Activated naive CD4-positive, alpha-beta T cell treated with anti-CD3 and anti-CD28 coated beads, Interleukin-2, amount 10 ng/mL, durations not matched to agents 7 days and 5 days (primary cell): ENCODE measurements around the gene CRYBA1.
"Not testable (repeated sequence)": the region's sequence is repeated elsewhere in the genome, so short reads cannot be mapped to it uniquely, and the experiment has no call there.

Source experiments
- CTCF ChIA-PET: fragments of 350-600 bp; sonication (Branson Sonifier 250); formaldehyde crosslinking; loops from one replicate; lab custom pipeline; 2021; ENCODE audit warnings: antibody characterized with exemption; lab: Charles Lee
- DNase-seq: peaks from one replicate; pipeline ENCODE4 v3.0.0-alpha.2; 2020
- H3K27ac Mint-ChIP-seq: one replicate; pipeline ENCODE4 v1.8.0; 2021; ENCODE audit warnings: mild to moderate bottlenecking, moderate library complexity, mixed read lengths
- H3K27me3 Mint-ChIP-seq: one replicate; pipeline ENCODE4 v1.8.0; 2021; ENCODE audit warnings: mild to moderate bottlenecking, mixed read lengths
- H3K36me3 Mint-ChIP-seq: one replicate; pipeline ENCODE4 v1.8.0; 2021; ENCODE audit warnings: mixed read lengths
- H3K4me1 Mint-ChIP-seq: one replicate; pipeline ENCODE4 v1.8.0; 2021; ENCODE audit warnings: mixed read lengths
- H3K4me3 Mint-ChIP-seq: one replicate; pipeline ENCODE4 v1.8.0; 2021; ENCODE audit warnings: mild to moderate bottlenecking, moderate library complexity, mixed read lengths
- H3K9me3 Mint-ChIP-seq: one replicate; pipeline ENCODE4 v1.8.0; 2021; ENCODE audit warnings: mixed read lengths

CRYBA1 gene

DNA sequence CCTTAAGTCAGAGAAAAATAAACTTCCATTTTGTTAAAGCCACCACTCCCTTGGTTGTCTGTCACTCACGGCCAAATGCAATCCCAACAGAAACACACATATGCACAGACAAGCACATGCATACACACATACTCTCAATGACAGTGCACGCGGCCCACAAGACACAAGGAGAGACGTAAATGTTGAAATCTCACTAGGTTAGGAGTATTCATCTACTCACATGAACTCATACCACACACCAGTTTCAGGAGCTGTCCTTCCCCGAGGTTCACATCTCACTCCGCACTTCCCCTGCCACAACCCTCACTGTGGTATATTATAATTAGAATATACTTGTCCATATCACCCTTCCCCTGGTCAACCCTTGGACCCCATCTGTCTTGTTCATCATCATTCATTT, 30.5 kb upstream of the CRYBA1 start:
- no peak overlapping the region for H3K27ac Mint-ChIP-seq
- no peak overlapping the region for H3K4me3 Mint-ChIP-seq
- peaks cover 9% of the 10 kb centered on the region for H3K4me1 Mint-ChIP-seq
- peaks cover 15% of the 10 kb centered on the region for H3K27me3 Mint-ChIP-seq
- H3K9me3 Mint-ChIP-seq = no peaks in the 10 kb centered on the region
- H3K36me3 Mint-ChIP-seq = no peaks in the 10 kb centered on the region
- CTCF ChIA-PET = interaction anchor here (1.0 to 5.5 kb wide), 3 partner anchors 68 to 99 kb away, joined by 4 to 130 read pairs (median 59); no protein-coding TSS in a partner anchor
- DNase-seq = no peak

DNA sequence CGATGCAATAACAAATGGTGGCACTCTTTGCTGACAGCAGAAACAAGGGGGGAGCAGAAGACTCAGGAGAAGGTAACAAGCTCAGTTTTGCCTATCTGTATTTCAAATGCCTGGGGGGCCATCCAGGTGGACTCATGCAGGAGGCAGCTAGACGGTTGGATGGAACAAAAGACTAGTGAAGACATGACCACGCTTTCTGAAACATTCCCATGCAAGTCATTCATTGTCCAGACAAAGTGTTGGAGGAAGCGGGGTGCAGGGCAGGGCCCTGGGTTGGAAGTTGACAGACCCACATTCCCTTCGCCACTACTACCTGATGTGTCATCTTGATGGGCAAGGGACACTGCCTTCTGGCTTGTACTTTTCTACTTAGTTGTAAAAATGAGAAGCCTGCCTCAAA, 29.8 kb upstream of the CRYBA1 start:
- H3K9me3 Mint-ChIP-seq = no peaks in the 10 kb centered on the region
- peaks cover 9% of the 10 kb centered on the region for H3K4me1 Mint-ChIP-seq
- H3K27ac Mint-ChIP-seq = no peak overlapping the region
- no peaks in the 10 kb centered on the region for H3K36me3 Mint-ChIP-seq
- DNase-seq = no peak
- CTCF ChIA-PET = interaction anchor here (1.0 to 5.5 kb wide), 4 partner anchors 69 to 100 kb away, joined by 4 to 130 read pairs (median 34); no protein-coding TSS in a partner anchor
- peaks cover 15% of the 10 kb centered on the region for H3K27me3 Mint-ChIP-seq
- H3K4me3 Mint-ChIP-seq = no peak overlapping the region

DNA sequence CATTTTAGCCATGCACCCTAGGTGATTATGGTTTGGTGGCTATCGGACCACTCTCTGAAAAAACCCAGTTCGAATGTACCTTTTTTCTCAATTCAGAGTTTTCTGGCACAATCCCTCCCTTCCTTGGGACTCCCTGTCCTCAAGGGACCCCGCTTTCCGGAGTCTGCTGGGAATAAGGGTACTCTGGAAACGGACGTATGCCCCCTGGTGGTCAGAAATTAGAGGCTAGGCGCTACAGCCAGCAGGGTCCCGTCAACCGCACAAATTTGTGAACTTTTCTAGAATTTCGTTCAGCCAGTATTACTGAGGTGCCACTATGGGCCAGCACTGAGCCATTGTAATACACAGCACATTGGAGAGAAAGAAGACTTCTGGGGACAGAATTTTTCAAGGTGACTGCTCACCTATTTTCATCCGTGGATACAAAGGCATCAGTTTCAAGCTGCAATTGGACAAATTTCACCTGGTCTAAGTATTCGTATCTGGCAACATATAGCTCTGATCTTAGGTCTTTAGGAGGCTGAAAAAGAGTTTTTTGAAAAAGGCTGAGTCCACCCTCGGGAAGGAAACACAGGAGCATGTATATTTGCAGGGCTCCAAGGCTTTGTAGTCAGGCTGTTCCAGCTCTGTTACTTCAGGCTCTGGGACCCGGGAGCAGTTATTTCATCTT, 27.1 kb upstream of the CRYBA1 start:
- Mint-ChIP-seq H3K9me3 (no peaks in the 10 kb centered on the region), H3K4me3 (no peak overlapping the region), H3K27me3 (peaks cover 15% of the 10 kb centered on the region), H3K36me3 (no peaks in the 10 kb centered on the region), H3K27ac (no peak overlapping the region), H3K4me1 (peaks cover 7% of the 10 kb centered on the region)
- CTCF ChIA-PET = interaction anchor here (0.6 to 5.5 kb wide), 37 partner anchors 9 to 713 kb away, joined by 3 to 130 read pairs (median 4); partner anchors contain the start of genes ABHD15 and MYO18A
- peak; percentile 83 for DNase-seq

DNA sequence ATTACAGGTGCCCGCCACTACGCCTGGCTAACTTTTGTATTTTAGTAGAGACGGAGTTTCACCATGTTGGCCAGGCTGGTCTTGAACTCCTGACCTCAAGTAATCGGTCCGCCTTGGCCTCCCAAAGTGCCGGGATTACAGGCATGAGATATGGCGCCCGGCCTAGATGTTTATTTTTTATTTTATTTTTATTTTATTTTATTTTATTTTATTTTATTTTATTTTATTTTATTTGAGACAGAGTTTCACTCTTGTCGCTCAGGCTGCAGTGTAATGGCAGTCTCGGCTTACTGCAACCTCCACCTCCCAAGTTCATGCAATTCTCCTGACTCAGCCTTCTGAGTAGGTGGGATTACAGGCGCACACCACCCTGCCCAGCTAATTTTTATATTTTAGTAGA, 25.3 kb upstream of the CRYBA1 start:
- H3K27me3 Mint-ChIP-seq = peaks cover 15% of the 10 kb centered on the region
- H3K4me1 Mint-ChIP-seq, H3K4me3 Mint-ChIP-seq, DNase-seq, H3K36me3 Mint-ChIP-seq, H3K9me3 Mint-ChIP-seq, H3K27ac Mint-ChIP-seq: not testable (repeated sequence)
- CTCF ChIA-PET = interaction anchor here (4.4 to 5.5 kb wide), 2 partner anchors 13 to 73 kb away, joined by 26 to 130 read pairs; no protein-coding TSS in a partner anchor

DNA sequence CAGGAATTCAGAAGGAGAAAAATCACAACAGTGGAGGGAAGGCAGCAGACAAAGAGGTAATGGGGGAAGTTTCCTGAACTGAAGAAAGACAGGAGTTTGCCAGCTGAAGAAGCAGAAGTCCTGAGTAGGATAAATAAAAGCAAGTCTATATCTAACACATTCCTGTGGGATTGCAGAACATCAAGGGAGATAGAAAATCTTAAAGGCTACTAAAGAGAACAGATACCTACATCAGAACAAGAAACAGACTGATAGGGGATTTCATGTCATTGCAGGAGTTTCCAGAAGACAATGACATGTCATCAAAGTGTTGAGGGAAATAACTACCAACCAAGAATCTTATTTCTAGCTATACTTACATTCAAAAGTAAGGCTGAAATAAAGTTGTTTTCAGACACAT, 21.3 kb upstream of the CRYBA1 start:
- CTCF ChIA-PET = no interaction called here

DNA sequence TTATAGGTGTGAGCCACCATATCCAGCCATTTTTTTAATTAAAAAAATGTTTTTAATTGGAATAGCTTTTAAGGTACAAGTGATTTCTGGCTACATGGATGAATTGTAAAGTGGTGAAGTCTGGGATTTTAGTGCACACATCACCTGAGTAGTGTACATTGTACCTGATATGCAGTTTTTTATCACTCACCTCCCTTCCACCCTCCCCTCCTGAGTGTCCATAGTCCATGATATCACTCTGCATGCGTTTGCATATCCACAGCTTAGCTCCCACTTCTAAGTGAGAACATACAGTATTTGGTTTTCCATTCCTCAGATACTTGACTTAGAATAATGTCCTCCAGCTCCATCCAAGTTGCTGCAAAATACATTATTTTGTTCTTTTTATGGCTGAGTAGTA, 13.4 kb upstream of the CRYBA1 start:
- no peak overlapping the region for H3K27ac Mint-ChIP-seq
- CTCF ChIA-PET = interaction anchor here (0.6 to 1.5 kb wide), 2 partner anchors 13 to 109 kb away, joined by 3 to 4 read pairs; no protein-coding TSS in a partner anchor
- no peaks in the 10 kb centered on the region for H3K27me3 Mint-ChIP-seq
- no peak for DNase-seq
- H3K4me3 Mint-ChIP-seq = no peak overlapping the region
- no peaks in the 10 kb centered on the region for H3K9me3 Mint-ChIP-seq
- H3K4me1 Mint-ChIP-seq = no peaks in the 10 kb centered on the region
- no peaks in the 10 kb centered on the region for H3K36me3 Mint-ChIP-seq

More for the DNA sequence above, 21.3 kb upstream of the CRYBA1 start:
- Mint-ChIP-seq H3K27ac (no peak overlapping the region), H3K36me3 (no peaks in the 10 kb centered on the region), H3K4me3 (no peak overlapping the region), H3K4me1 (no peaks in the 10 kb centered on the region), H3K9me3 (no peaks in the 10 kb centered on the region), H3K27me3 (peaks cover 5% of the 10 kb centered on the region)
- no peak for DNase-seq

DNA sequence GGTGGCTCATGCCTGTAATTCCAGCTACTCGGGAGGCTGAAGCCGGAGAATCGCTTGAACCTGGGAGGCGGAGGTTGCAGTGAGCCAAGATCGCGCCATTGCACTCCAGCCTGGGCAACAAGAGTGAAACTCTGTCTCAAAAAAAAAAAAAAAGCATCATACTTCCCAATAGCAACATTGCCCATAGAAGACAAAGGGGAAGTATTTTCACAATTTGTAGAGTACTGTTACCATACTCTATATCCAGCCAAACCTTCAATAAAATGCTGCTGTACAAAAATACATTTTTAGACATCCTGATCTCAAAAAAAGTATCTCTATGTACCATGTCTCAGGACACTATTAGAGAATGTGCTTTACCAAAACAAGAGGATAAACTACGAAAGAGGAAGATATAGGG, 11.7 kb upstream of the CRYBA1 start:
- H3K27me3 Mint-ChIP-seq, DNase-seq, H3K4me3 Mint-ChIP-seq, H3K36me3 Mint-ChIP-seq, H3K4me1 Mint-ChIP-seq, H3K27ac Mint-ChIP-seq, H3K9me3 Mint-ChIP-seq: not testable (repeated sequence)
- CTCF ChIA-PET = interaction anchor here (0.6 kb wide), 1 partner anchor 17 kb away, joined by 3 read pairs; no protein-coding TSS in a partner anchor

DNA sequence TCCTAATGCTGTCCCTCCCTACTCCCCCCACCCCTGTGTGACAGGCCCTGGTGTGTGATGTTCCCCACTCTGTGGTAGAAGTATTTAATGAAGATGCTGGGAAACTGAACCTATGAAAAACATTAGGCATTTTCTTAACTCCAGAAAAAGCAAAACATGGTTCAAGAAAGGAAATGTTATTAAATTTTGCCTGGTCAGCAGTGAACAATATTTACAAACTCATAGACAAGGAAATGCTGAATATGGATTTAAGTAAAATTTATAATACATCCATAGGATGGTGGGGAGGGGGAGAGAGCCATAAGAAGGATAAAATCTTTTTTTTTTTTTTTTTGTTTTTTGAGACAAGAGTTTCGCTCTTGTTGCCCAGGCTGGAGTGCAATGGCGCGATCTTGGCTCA, 10.8 kb upstream of the CRYBA1 start:
- CTCF ChIA-PET = no interaction called here
- Mint-ChIP-seq H3K4me3 (no peak overlapping the region), H3K27ac (no peak overlapping the region), H3K36me3 (no peaks in the 10 kb centered on the region), H3K9me3 (no peaks in the 10 kb centered on the region), H3K27me3 (no peaks in the 10 kb centered on the region), H3K4me1 (peaks cover 2% of the 10 kb centered on the region)
- DNase-seq = no peak

DNA sequence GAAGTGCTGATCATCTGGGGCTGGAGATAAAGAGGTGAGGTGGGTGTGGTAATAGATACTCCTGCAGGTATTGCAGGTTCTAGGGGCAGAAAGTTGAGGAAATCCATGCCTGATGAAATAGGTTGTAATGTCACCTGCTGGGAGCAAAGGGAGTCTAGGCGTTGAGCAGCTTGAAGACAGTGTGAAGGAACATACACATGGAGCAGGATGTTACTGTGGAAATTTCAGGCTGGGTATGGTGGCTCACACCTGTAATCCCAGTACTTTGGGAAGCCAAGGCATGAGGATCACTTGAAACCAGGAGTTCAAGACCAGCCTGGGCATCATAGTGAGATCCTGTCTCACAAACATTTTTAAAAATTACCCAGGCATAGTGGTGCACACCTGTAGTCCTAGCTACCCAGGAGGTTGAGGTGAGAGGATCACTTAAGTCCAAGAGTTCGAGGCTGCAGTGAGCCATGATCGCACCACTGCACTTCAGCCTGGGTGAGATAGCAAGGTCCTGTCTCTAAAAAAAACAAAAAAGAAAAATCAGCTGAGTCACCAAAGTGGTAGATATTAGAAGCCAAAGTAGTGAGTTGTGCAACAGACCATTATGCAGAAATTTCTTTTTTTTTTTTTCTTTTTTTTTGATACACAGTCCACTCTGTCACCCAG, 9.1 kb upstream of the CRYBA1 start:
- H3K9me3 Mint-ChIP-seq = no peaks in the 10 kb centered on the region
- H3K27ac Mint-ChIP-seq = no peak overlapping the region
- no peak overlapping the region for H3K4me3 Mint-ChIP-seq
- CTCF ChIA-PET = interaction anchor here (0.9 to 1.4 kb wide), 2 partner anchors 19 to 114 kb away, joined by 3 to 5 read pairs; no protein-coding TSS in a partner anchor
- no peak for DNase-seq
- H3K36me3 Mint-ChIP-seq = no peaks in the 10 kb centered on the region
- no peaks in the 10 kb centered on the region for H3K27me3 Mint-ChIP-seq
- H3K4me1 Mint-ChIP-seq = peaks cover 2% of the 10 kb centered on the region

DNA sequence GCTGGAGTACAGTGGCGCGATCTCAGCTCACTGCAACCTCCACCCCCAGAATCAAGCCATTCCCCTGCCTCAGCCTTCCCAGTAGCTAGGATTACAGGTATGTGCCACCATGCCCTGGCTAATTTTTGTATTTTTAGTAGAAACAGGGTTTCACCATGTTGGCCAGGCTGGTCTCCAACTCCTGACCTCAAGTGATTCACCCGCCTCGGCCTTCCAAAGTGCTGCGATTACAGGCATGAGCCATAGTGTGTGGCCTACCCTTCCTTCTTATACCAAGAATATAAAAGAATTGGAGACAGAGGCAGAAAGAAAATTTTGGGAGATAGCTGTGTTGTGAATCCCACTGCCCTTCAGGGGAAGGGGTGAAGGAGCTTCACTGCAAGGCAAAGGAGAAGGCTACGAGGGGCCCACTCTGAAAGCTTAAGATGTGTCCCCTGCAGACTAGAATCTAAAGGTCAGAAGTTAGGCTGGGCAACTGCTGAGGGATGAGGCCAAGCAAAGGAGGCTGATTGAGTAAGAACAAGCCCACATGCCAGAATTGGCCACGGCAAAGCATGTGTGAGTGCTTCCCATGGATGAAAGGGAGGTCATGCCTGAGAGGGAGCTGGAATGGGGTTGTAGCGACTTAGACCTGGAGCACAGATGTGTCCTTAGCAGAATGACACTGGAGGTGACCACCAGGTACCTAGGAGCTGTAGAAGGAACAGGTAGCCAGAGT, 8.4 kb upstream of the CRYBA1 start:
- H3K9me3 Mint-ChIP-seq = no peaks in the 10 kb centered on the region
- CTCF ChIA-PET = interaction anchor here (0.9 to 1.4 kb wide), 2 partner anchors 19 to 114 kb away, joined by 3 to 5 read pairs; no protein-coding TSS in a partner anchor
- peaks cover 2% of the 10 kb centered on the region for H3K4me1 Mint-ChIP-seq
- DNase-seq = no peak
- H3K27ac Mint-ChIP-seq = no peak overlapping the region
- H3K27me3 Mint-ChIP-seq = no peaks in the 10 kb centered on the region
- no peak overlapping the region for H3K4me3 Mint-ChIP-seq
- no peaks in the 10 kb centered on the region for H3K36me3 Mint-ChIP-seq

DNA sequence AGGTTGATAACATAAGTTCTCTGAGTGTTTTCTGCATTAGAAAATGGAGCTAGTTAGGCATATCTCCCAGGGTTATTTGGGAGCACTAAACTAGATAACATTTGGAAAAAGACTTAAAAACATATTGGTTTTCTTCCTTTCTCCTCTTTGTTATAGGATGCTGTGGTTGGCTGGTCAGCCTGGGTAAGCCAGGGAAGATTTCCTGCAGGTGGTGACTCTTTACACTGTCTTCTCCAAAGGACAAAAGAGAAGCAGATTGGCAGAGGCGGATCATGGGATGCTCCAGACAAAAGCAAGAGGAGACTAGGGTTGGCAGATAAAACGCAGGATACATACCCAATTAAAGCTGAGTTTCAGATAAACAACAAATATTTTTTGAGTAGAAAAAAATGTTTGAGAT, 6.2 kb upstream of the CRYBA1 start:
- H3K27me3 Mint-ChIP-seq = no peaks in the 10 kb centered on the region
- no peak overlapping the region for H3K27ac Mint-ChIP-seq
- DNase-seq = no peak
- H3K4me1 Mint-ChIP-seq = peaks cover 2% of the 10 kb centered on the region
- H3K36me3 Mint-ChIP-seq = no peaks in the 10 kb centered on the region
- no peak overlapping the region for H3K4me3 Mint-ChIP-seq
- CTCF ChIA-PET = interaction anchor here (1.0 to 2.4 kb wide), 9 partner anchors 9 to 116 kb away, joined by 3 to 13 read pairs (median 5); no protein-coding TSS in a partner anchor
- H3K9me3 Mint-ChIP-seq = no peaks in the 10 kb centered on the region

DNA sequence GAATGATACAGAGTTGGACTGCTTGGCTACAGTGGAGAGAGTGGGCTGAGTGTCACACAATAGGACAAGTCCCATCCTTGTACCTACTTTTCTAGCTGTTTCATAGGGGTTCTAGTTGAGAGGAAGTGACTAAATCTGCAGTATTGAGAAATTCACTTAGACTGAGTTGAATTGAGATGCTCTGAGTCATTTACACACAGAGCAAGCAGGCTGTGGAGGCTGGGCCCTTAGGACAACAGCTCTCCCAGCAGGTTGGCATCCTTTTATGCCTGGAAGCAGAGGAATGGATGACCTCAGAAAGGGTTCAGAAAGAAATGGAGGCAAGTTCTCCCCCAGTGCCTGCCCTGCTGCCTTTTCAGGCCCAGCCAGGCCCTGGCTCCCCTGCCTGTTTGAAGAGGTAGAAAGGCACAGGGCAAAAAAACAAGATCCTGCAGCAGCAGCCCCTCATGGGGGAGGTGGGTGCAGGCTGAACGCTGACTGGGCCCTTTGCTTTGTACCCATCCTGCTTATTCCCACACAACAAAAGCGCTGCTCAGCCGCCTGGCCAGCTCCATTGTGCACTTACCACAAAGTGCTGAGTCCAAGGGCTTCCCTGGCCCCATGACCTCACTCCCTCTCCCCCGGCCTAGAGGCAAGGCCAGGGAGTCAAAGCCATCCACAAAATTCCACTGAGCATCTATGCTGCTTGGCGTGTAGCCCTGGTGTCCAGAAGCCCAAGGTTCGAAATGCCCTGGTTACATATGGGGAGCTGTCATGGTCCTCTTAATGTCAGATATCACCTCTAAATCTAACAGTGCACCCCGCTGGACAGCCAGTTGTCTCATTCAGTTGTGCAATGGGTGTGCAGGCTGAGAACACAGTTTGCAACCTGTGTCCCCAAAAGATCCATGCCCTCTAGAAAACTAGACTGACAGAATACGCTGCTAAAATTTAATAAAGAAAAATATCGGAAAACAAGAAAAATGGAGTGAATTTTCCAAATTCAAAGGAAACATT, 5.4 kb upstream of the CRYBA1 start:
- no peaks in the 10 kb centered on the region for H3K9me3 Mint-ChIP-seq
- DNase-seq = peak; percentile 23
- H3K4me1 Mint-ChIP-seq = peaks cover 2% of the 10 kb centered on the region
- H3K27me3 Mint-ChIP-seq = no peaks in the 10 kb centered on the region
- no peaks in the 10 kb centered on the region for H3K36me3 Mint-ChIP-seq
- CTCF ChIA-PET = interaction anchor here (0.7 to 2.4 kb wide), 11 partner anchors 9 to 117 kb away, joined by 3 to 13 read pairs (median 4); no protein-coding TSS in a partner anchor
- H3K4me3 Mint-ChIP-seq = no peak overlapping the region
- no peak overlapping the region for H3K27ac Mint-ChIP-seq

DNA sequence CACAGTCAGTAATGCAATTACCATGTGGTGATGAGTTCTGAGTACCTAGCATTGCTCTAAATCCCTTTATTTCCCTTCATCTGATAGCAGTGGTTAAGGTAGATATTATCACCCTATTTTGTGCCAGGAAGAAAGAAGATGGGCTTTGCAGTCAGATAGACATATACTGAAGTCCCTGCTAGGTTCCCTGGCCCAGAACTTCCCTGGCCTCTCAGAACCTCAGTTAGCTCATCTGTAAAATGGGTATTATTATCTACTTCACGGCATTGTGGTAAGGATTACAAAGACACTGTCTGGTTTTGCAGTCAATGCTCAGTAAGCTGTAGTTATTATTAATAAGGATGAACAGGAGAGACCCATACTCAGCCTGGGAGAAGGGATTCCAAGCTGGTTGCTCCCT, 4.6 kb upstream of the CRYBA1 start:
- DNase-seq = no peak
- Mint-ChIP-seq H3K9me3 (no peaks in the 10 kb centered on the region), H3K27ac (no peak overlapping the region), H3K4me3 (no peak overlapping the region), H3K4me1 (peaks cover 2% of the 10 kb centered on the region), H3K36me3 (no peaks in the 10 kb centered on the region), H3K27me3 (no peaks in the 10 kb centered on the region)
- CTCF ChIA-PET = interaction anchor here (1.0 to 2.4 kb wide), 8 partner anchors 10 to 118 kb away, joined by 3 to 13 read pairs (median 4); no protein-coding TSS in a partner anchor
